Activated CD4-positive, alpha-beta T cell treated with anti-CD3 and anti-CD28 coated beads for 24 hours (primary cell): Measurements from ENCODE around the gene ASCC2.
A peak's percentile ranks its signal among the peaks of the same experiment; 100 is the strongest.

ENCODE experiments used
- DNase-seq, 2 donors: peaks; one replicate each; pipeline ENCODE4 v3.0.0-alpha.2; 2020; ENCODE audit warnings: low read depth in 2 of 2

Gene ASCC2

DNA sequence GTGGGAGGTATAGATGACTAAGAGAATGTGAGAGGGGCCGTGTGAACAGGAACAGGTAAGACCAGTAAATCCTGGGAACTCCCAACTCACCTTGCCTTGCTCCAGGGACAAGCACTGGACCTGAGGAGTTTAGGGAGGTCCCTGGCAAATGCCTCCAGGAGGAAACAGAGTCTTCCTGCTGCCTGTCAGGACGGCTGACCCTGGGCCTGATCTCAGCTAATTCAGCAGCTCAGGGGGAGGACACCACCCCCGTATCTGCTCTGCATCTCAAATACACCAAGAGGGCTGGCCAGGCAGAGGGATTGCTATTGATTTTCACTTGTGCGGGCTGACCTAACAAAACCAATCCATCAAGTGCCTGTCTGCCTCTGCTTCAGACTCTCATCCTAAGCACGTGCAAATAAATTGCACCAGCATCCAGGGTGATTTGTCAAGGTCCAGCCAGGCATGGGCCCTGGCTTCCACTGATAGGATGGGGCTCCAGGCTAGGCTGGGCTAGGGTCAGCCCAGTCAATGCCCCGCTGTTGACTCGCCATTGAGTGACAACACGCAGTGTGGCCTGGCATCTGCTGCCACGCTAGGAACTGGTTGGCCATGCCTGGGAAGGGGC is 50.6 kb downstream of the ASCC2 start:
- DNase-seq = no peak

- DNase-seq = no peak
These were observed 52.0 kb downstream of the ASCC2 start for GRCh38 chr22:29786031-29786430.

GRCh38 chr22:29784451-29785361 is 53.4 kb downstream of the ASCC2 start:
- DNase-seq = no peak

DNA sequence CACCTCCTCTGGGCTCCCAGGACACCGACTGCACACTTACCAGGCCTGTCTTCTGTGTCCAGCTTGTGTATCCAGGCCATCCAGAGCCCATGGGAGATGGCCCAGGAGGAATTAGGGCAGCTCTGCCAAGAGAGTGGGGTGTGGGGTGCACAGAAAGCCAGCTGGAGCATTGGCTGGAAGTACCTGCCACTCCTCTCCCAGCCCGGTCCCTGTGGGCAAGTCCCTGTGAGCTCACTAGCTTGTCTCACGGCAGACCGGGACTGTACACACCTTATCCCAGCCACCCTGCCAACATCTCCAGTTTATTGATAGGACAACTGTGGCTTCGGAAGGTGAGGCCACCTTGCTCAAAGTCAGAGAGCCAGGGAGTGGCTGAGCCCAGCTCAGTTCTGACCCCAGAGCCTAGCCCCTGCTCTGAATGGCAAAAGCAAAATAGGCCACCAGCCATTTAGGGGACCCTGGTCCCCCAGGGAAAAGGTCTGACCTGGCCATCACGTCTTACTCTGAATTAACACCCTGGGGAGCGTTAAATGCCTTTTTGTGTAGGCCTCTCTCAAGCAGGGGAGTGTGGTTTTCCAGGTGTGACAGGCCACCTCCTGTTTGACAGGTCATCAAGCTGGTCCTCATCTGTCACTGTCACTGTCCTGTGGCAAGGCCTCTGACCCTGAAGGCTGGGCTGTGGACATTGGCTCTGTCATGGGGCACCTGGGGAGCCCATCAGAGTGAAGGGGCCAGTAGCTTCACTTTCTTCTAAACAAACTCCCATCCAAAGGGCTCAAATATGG is 55.8 kb downstream of the ASCC2 start:
- DNase-seq = no peak

DNA sequence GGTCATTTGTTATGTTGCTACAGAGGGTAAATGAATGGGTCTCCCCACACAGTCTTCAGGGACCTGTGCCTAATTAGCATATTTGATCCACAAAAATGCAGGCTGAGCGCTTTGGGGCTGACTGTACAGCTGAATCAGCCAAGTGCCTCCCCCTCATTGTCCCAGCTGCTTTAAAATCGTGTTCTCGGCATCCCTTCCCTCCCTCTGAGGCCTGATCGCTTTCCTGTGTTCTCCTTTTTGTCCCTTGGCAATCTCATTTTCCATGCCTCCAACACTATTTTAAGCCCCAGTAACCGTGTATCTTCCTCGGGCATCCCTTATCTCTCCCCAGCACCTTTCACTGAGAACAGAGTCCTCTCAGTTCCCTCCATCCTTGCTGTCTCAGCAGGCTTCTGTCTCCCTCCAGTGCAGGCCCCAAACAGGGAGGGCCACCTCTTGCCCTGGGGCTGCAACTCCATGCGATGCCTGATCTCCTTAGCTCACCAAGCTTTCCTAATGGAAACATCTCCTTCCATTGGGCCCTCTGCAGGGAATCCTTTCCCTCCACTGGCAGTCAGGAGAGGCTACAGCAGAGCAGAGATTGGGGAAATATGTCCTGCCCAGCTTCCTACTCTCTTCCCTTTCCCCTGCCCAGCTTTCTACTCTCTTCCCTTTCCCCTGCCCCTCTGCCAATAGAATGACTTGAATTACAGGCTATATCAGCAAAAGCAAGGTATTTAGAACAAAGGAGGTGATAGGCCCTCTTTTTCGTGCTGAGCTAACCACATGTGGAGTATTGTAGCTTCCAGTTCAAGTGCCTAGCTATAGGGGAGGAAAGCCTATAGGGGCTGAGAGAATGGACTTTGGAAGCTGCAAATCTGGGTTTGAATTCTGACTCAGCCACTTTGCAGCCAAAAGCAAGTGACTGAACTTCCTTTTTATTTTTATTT is 57.1 kb downstream of the ASCC2 start:
- no peak for DNase-seq

DNA sequence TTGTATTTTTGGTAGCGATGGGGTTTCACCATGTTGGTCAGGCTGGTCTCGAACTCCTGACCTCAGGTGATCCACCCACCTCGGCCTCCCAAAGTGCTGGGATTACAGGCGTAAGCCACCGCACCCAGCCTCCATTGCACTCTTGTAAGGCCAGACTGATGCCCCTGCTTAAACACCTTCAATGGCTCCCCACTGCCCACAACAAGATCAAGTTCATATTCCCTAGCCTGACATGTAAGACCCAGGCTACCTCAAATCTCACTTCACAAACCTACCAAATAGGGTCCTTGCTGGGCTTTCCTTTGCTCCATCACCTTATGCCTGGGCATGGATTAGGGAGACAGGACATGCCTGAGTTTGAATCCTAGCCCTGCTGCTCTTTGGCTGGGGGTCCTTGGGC is 57.9 kb downstream of the ASCC2 start:
- DNase-seq = no peak

DNA sequence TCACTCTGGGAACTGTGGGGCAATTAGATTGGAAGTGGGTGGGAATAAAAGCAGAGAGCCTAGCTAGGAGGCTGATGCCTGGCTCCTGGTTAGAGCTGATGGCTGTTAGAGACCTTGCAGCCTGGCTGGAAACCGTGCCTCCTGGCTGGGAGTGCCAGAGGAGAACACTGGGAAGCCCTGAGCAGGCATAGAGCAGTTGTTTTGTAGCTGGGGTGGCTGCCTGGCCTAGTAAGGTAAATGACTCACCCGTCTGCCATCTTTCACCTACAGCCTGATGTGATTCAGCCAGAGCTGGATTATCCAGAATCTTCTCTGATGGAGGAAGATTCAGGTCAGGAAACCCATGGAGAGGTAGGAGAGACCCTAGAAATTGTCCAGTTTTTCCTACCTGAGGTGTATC is 64.8 kb downstream of the ASCC2 start:
- DNase-seq = no peak

- no peak for DNase-seq
These were observed 65.9 kb downstream of the ASCC2 start for GRCh38 chr22:29772170-29772641.

DNA sequence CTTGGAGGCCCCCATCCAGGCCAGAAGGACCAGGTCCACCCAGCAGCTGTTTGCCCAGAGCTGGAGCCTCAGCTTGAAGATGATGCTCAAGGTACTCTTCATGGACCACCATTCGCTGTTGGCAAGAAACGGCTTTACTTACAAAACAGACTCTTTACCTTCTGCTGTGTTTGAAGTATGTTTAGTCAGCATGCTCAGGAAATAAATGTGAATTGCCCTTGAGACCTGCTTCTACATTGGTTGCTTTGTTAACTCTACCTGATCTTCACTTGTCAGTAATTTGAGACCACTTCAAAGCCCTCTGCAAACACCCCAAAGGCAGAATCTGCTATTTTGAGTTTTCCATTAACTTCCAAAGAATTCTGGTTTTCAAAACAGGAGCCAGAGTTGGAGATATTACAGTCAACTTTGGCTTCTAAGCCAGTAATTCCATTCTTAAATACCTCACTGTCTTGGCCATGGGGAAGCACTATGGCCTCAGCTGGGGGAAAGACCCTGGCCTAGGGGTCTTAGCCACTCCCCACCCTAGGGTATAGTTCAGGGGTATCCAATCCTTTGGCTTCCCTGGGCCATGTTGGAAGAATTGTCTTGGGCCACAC is 68.3 kb downstream of the ASCC2 start:
- no peak for DNase-seq

- DNase-seq = no peak
These were observed 69.9 kb downstream of the ASCC2 start for GRCh38 chr22:29768052-29768693.

DNA sequence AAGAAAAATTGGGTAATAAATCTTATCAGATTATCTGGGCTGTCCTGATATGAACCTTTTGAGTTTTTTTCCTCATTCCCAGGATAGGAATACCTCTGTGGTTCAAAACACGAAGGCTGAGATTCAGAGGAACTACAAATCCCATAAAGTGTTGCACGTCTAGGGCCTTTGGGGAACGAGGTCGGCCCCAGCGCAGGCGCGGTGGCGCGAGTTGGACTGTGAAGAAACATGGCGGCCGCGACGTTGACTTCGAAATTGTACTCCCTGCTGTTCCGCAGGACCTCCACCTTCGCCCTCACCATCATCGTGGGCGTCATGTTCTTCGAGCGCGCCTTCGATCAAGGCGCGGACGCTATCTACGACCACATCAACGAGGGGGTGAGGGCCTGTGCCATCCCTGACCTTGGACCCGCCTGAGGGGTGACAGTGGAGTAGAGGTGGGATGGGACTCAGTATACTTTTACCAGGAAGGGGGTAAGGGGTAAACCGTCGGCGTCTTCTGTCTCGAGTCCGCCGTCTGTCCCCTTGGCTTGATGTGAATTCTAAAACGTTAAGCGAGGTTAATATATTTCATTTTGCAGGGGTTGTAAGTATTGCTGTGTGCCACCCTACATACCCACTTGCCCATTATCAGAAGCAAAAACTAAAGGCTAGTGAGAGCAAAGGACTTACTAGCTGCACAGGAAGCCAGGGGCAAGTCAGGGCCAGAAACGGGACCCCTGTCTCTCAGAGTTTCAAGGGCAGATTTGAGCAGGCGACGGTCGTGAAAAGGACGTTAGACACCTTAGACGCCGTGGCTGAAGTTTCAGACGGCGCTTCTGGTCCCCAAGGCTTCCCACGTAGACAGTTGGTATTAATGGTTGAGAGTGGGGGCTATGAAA is 70.7 kb downstream of the ASCC2 start, which contains the start of gene UQCR10:
TSS of gene UQCR10 (plus strand) at position 199 of the 881 bp plus-strand sequence. CDS start at position 229, 30 bp downstream.
- peak; percentile 91 to 92 for DNase-seq

- DNase-seq = peak; percentile 85 to 90
These were observed 71.4 kb downstream of the ASCC2 start, which contains the start of gene ZMAT5 for GRCh38 chr22:29766632-29767170. TSS of gene ZMAT5 (minus strand) at chr22:29767007. CDS start at chr22:29748544, 18,463 bp downstream.

DNA sequence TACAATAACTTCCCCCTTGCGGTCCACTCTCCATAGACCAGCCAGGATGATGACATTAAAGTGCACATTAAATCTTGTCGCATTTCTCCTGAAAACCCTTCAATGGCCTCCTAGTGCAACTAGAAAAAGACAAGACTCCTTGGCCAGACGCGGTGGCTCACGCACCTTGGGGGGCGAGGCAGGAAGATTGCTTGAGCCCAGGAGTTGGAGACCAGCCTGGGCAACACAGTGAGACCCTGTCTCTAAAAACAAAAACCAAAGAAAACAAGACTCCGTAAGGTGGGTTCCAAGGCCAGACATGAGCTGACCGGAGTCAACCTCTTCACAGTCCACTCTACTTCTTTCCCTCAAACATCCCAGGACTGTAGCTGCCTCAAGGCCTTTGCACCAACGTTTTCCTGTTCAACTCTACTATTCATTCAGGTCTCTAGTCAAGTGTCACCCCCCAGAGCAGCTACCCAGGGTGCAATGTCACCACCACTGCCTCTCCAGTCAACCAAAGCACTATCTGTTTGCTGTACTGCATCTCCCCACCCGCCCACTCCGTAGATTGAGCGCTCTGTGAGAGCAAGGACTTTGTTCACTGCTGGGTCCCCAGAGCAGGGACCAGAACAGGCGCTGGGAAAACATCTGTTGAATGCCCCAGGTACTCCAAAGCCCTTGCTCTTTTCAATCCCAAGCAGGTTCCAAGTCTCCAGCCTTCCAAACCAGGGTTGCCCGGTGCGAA is 72.0 kb downstream of the ASCC2 start:
- no peak for DNase-seq

GRCh38 chr22:29762263-29762662 is 75.8 kb downstream of the ASCC2 start:
- DNase-seq = no peak

- DNase-seq = no peak
These were observed 79.1 kb downstream of the ASCC2 start for GRCh38 chr22:29758959-29759358.

GRCh38 chr22:29758068-29758622 is 79.9 kb downstream of the ASCC2 start:
- DNase-seq = no peak

DNA sequence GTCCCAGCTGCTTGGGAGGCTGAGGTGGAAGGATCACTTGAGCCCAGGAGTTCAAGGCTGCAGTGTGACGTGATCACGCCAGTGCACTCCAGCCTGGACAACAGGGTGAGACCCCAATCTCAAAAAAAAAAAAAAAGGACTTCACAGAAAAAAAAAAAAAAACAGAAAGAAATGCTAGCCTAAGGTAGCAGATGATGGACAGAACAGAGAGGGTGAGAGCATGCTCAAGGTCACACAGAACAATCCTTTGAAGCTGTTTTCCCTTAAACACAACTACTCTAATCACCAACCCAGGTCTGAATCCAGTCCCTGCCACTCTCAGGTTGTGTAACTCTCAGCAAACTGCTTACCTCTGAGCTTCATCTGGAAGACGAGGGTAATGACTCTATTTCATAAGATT is 81.0 kb downstream of the ASCC2 start:
- no peak for DNase-seq

DNA sequence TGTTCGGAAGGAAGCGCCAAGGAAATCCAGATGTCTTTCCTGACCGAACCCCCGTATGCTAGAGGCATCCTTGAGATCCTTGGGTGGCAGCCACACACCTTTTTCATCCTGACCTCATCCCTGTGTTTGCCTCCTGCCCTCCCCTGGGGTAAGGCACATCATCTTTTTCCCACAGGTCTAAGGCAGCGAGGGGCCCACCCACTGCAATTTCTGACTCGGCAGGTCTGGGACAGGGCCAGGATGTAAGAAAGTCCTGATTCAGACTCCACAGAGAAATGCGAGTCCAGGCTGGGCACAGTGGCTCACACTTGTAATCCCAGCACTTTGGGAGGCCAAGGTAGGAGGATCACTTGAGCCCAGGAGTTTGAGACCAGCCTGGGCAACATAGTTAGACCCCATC is 81.7 kb downstream of the ASCC2 start:
- DNase-seq = no peak
